Body of pancreas (tissue), 4 donors: ENCODE results near the gene RAB11FIP3.

Experiments
- CTCF ChIP-seq, 7 experiments: fragments of 450-650 bp in 4 of 7; fragments of 200-600 bp in 3 of 7; sonication (generic) in 3 of 7; IDR thresholded peaks; one replicate each; pipeline ENCODE4 v1.5.1; 2016 to 2019; ENCODE audit warnings: antibody characterized with exemption in 7 of 7
- POLR2A ChIP-seq, 3 donors: fragments of 450-650 bp; IDR thresholded peaks; one replicate each; pipeline ENCODE4 v1.6.1; 2016; ENCODE audit warnings: antibody characterized with exemption in 3 of 3, mild to moderate bottlenecking in 2 of 3

DNA sequence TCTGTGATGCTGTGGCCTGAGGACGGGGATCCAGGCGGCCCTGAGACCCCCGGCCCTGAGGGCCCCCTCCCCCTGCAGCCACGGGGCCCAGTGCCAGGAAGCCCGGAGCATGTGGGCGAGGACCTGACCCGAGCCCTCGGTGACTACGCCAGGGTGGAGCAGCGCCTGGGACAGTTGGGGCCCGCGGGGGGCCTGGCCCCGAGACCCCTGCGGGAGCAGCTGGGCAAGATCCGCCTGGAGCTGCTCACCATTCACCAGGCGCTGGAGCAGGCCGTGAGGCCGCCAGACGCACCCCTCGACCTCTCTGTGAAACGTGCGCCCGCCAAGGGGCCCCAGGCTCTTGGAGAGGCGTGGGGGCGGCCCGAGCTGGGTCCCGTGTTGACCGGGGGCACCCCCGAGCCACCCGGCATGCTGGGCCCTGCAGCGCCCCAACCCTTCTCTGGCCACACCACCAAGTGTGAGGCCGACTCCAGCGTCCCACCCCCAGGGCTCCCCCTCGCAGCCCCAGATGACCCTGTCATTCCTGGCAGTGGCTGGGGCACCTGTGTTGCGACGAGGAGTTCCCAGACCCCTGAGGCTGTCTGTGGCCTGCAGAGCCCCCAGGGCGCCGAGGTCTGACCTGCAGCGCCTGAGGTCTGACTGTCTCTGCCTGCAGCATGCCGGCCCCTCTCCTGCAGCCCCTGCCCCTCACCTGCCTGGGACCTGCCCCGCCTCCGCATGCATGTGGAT, 139.4 kb downstream of the RAB11FIP3 start:
- TF ChIP-seq CTCF (IDR thresholded peaks at IDR 0.05), result no peak
- TF ChIP-seq POLR2A (IDR thresholded peaks at IDR 0.05), result no peak
